Endodermal cell (in vitro differentiated cells): ENCODE measurements around the gene NCR3LG1. TPM values are rescaled to one million over a fixed set of nuclear protein-coding genes. Genes with fewer than 3 reads are reported as not detected.

Experiments used
- DNase-seq: peaks from one replicate; pipeline ENCODE4 v3.0.0-alpha.2; 2017
- H3K27ac ChIP-seq: 2 replicates; pipeline ENCODE4 v1.5.1; 2013; ENCODE audit warnings: mild to moderate bottlenecking, low read depth, low read length, moderate library complexity
- H3K27me3 ChIP-seq: 2 replicates; pipeline ENCODE4 v1.6.1; 2013; ENCODE audit warnings: mild to moderate bottlenecking, low read length, moderate library complexity; ENCODE audit not compliant: insufficient read depth, control insufficient read depth, poor library complexity, severe bottlenecking
- H3K36me3 ChIP-seq: 2 replicates; pipeline ENCODE4 v1.7.0; 2013; ENCODE audit warnings: mild to moderate bottlenecking, low read length, moderate library complexity; ENCODE audit not compliant: control insufficient read depth, insufficient read depth
- H3K4me1 ChIP-seq: one replicate; pipeline ENCODE4 v1.7.0; 2013; ENCODE audit warnings: low read length; ENCODE audit not compliant: control insufficient read depth, insufficient read depth
- H3K4me3 ChIP-seq: 2 replicates; pipeline ENCODE4 v1.5.1; 2013; ENCODE audit warnings: mild to moderate bottlenecking, low read length, moderate library complexity
- H3K9ac ChIP-seq: 2 replicates; pipeline ENCODE4 v1.6.1; 2013; ENCODE audit warnings: mild to moderate bottlenecking, low read length, moderate library complexity; ENCODE audit not compliant: poor library complexity, severe bottlenecking; ENCODE audit errors: extremely low read depth
- H3K9me3 ChIP-seq: 2 replicates; pipeline ENCODE4 v1.6.1; 2013; ENCODE audit warnings: mild to moderate bottlenecking, low read length, moderate library complexity; ENCODE audit not compliant: control insufficient read depth
- H3K27ac Mint-ChIP-seq: 2 replicates; pipeline ENCODE4 v1.8.0; 2020; ENCODE audit warnings: mixed read lengths
- H3K27me3 Mint-ChIP-seq: 2 replicates; pipeline ENCODE4 v1.8.0; 2021; ENCODE audit warnings: mild to moderate bottlenecking, mixed read lengths; ENCODE audit not compliant: insufficient read depth
- H3K36me3 Mint-ChIP-seq: 2 replicates; pipeline ENCODE4 v1.8.0; 2020; ENCODE audit warnings: low read depth, mixed read lengths
- H3K4me1 Mint-ChIP-seq: 2 replicates; pipeline ENCODE4 v1.8.0; 2020; ENCODE audit warnings: mixed read lengths
- H3K4me3 Mint-ChIP-seq: 2 replicates; pipeline ENCODE4 v1.8.0; 2020; ENCODE audit warnings: mild to moderate bottlenecking, moderate library complexity, mixed read lengths
- H3K9me3 Mint-ChIP-seq: 2 replicates; pipeline ENCODE4 v1.8.0; 2020; ENCODE audit warnings: mild to moderate bottlenecking, mixed read lengths
- CTCF ChIP-seq: fragments of 200-600 bp; sonication (generic); conservative IDR thresholded peaks from 2 replicates; pipeline ENCODE4 v1.5.0; 2021; ENCODE audit warnings: antibody characterized with exemption, mild to moderate bottlenecking
- WGBS, 2 experiments: methylation state at CpG; one replicate each; pipeline versions ENCODE4 v1.1.5 to v1.1.7; 2013; ENCODE audit warnings: missing lambda C conversion rate in 2 of 2, mixed read lengths in 1 of 2; ENCODE audit not compliant: insufficient coverage in 1 of 2, insufficient read length in 1 of 2; 5-methylcytosine and 5-hydroxymethylcytosine counted together
- total RNA-seq, 2 donors: library from RNA; stranded (reverse); fragmentation: NEBNext Ultra II Directional in 1 of 2; extraction: Animal tissue kit (Norgen Biotek cat#: 25700) in 1 of 2; gene quantifications; 2 replicates in 1 of 2; 3 replicates in 1 of 2; pipeline ENCODE4 v1.2.1, GENCODE V29; 2021

NCR3LG1 gene
- total RNA-seq, 2 donors from 2014 or later, result 0.31 to 0.62 TPM

DNA sequence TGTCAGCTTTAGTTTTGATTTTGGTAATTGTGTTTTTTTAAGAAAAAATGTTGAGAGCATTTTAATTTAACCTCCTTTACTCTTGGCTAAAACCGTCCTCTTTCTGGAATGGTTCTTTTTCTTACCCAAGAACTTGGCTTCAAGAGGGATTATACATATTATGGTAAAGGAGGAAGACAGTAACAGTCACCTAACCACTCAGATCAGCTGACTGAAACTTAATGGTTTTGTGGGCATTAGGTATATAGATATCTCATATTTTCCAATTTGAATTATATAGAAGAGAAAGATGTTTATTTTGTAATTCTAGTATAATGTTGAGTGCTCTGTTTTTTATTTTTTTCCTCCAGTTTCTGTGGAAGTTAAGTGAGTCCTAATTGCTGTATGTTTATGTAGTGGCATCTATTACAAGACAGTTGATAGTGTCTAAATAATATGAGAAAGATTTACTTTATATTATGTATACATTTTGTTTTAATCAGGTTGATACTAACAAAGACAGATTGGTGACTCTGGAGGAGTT is 36.6 kb upstream of the NCR3LG1 start:
- no CpG with 5 or more reads among the region's 1 CpG for WGBS, 2 experiments
- Histone ChIP-seq H3K9me3 (no peaks in the 10 kb centered on the region), H3K4me1 (no peaks in the 10 kb centered on the region), H3K27ac (no peak overlapping the region), H3K36me3 (peaks cover 14% of the 10 kb centered on the region), H3K4me3 (no peak overlapping the region), H3K9ac (no peak overlapping the region), H3K27me3 (no peaks in the 10 kb centered on the region)
- no peak overlapping the region for H3K4me3 Mint-ChIP-seq
- H3K27me3 Mint-ChIP-seq, result no peaks in the 10 kb centered on the region
- no peak overlapping the region for H3K27ac Mint-ChIP-seq
- DNase-seq, result no peak
- H3K36me3 Mint-ChIP-seq, result peaks cover 13% of the 10 kb centered on the region
- no peak for TF ChIP-seq CTCF
- peaks cover 2% of the 10 kb centered on the region for H3K9me3 Mint-ChIP-seq
- H3K4me1 Mint-ChIP-seq, result no peaks in the 10 kb centered on the region

DNA sequence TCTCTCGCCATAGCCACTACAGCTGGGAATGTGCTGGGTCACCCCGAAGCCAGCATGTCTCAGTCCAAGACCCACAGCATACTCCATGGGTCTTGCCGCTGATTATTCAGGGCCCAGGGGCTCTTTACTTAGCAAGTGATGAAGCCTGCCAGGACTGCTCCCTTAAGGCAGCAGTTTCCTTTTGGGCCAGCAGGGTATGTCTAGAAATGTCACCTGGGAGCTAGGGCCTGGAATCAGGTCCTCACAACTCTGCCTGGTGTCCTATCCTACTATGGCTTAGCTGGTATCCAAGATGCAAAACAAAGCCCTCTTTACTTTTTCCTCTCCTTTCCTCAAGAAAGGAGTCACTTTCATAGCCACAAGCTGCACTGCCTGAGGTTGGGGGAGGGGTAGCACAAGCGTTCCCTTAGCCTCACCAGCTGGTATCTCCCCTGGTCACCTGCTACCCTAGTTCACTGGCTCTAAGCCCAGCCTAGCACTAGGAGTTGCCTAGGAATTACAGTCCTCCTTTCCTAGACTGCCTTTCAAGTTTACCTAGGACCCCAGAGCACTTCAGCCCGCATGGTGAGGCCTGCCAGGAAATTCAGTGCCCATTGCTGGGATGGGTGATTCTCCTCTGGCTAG is 22.6 kb upstream of the NCR3LG1 start:
- Mint-ChIP-seq H3K27me3 (no peaks in the 10 kb centered on the region), H3K9me3 (no peaks in the 10 kb centered on the region), H3K4me3 (no peak overlapping the region), H3K4me1 (no peaks in the 10 kb centered on the region), H3K27ac (no peak overlapping the region), H3K36me3 (peaks cover 1% of the 10 kb centered on the region)
- peak; percentile 65 for TF ChIP-seq CTCF
- DNase-seq, result peak; percentile 69
- 93 to 100% methylated on average over 3 to 5 of the region's 5 CpGs for WGBS, 2 experiments
- H3K27ac ChIP-seq, result no peak overlapping the region
- H3K9me3 ChIP-seq, result no peaks in the 10 kb centered on the region
- H3K4me1 ChIP-seq, result no peaks in the 10 kb centered on the region
- H3K4me3 ChIP-seq, result no peak overlapping the region
- no peaks in the 10 kb centered on the region for H3K27me3 ChIP-seq
- H3K36me3 ChIP-seq, result peaks cover 8% of the 10 kb centered on the region
- no peak overlapping the region for H3K9ac ChIP-seq

GRCh38 chr11:17331669-17332068 is 19.9 kb upstream of the NCR3LG1 start:
- H3K9me3 Mint-ChIP-seq, result no peaks in the 10 kb centered on the region

More at GRCh38 chr11:17331669-17332068, 19.9 kb upstream of the NCR3LG1 start:
- H3K27me3 Mint-ChIP-seq, result no peaks in the 10 kb centered on the region
- Histone ChIP-seq H3K9me3 (no peaks in the 10 kb centered on the region), H3K4me3 (no peak overlapping the region), H3K27ac (no peak overlapping the region), H3K9ac (no peak overlapping the region), H3K27me3 (no peaks in the 10 kb centered on the region), H3K36me3 (peaks cover 8% of the 10 kb centered on the region), H3K4me1 (no peaks in the 10 kb centered on the region)
- no peak for DNase-seq
- H3K27ac Mint-ChIP-seq, result no peak overlapping the region
- 80 to 100% methylated on average over 2 of the region's 2 CpGs for WGBS, 2 experiments
- no peaks in the 10 kb centered on the region for H3K36me3 Mint-ChIP-seq
- TF ChIP-seq CTCF, result no peak
- no peaks in the 10 kb centered on the region for H3K4me1 Mint-ChIP-seq
- no peak overlapping the region for H3K4me3 Mint-ChIP-seq
